Keratinocyte (primary cell): ENCODE measurements around the gene HYPK. TPM values are rescaled to one million over a fixed set of nuclear protein-coding genes. Genes with fewer than 3 reads are reported as not detected.

ENCODE experiments used
- DNase-seq: peaks from one replicate; pipeline ENCODE4 v3.0.0-alpha.2; 2011; ENCODE audit warnings: low read depth, missing footprints, low spot score
- FAIRE-seq: peaks from 2 replicates; lab custom pipeline; 2011; peaks lifted over from hg19 to GRCh38; lab: Jason Lieb, UNC
- H2AFZ ChIP-seq: 2 replicates; pipeline ENCODE4 v1.6.0; 2012; ENCODE audit warnings: low read length, control low read depth, inconsistent platforms; ENCODE audit not compliant: control insufficient read depth
- H3K27ac ChIP-seq: 2 replicates; pipeline ENCODE4 v1.5.1; 2011; ENCODE audit warnings: low read length; ENCODE audit not compliant: control insufficient read depth, insufficient read depth
- H3K27me3 ChIP-seq: 3 replicates; pipeline ENCODE4 v1.6.0; 2011; ENCODE audit warnings: low read length; ENCODE audit not compliant: control insufficient read depth, insufficient read depth; ENCODE audit errors: extremely low read depth
- H3K36me3 ChIP-seq, 2 experiments: 2 replicates in 1 of 2; 3 replicates in 1 of 2; pipeline ENCODE4 v1.5.1; 2011; ENCODE audit warnings: low read length in 2 of 2, mild to moderate bottlenecking in 1 of 2; ENCODE audit not compliant: control insufficient read depth in 2 of 2, insufficient read depth in 2 of 2; ENCODE audit errors: extremely low read depth in 1 of 2
- H3K4me1 ChIP-seq: 3 replicates; pipeline ENCODE4 v1.5.1; 2011; ENCODE audit warnings: low read length; ENCODE audit not compliant: control insufficient read depth, insufficient read depth; ENCODE audit errors: extremely low read depth
- H3K4me2 ChIP-seq: 3 replicates; pipeline ENCODE4 v1.6.0; 2011; ENCODE audit warnings: low read depth, low read length; ENCODE audit not compliant: control insufficient read depth, insufficient read depth; ENCODE audit errors: extremely low read depth
- H3K4me3 ChIP-seq, 3 experiments: fragments of 200-600 bp in 1 of 3; sonication (generic) in 1 of 3; 2 replicates in 2 of 3; 3 replicates in 1 of 3; pipeline ENCODE4 v1.5.1; 2011 to 2016; ENCODE audit warnings: low read length in 3 of 3, mild to moderate bottlenecking in 3 of 3, control low read depth in 2 of 3, inconsistent platforms in 1 of 3, low read depth in 1 of 3, mixed read lengths in 1 of 3, mixed run types in 1 of 3, moderate library complexity in 1 of 3; ENCODE audit not compliant: control insufficient read depth in 2 of 3, insufficient read depth in 2 of 3; ENCODE audit errors: extremely low read depth in 1 of 3
- H3K79me2 ChIP-seq: 2 replicates; pipeline ENCODE4 v1.6.0; 2012; ENCODE audit warnings: low read length; ENCODE audit not compliant: control insufficient read depth, insufficient read depth
- H3K9ac ChIP-seq: 3 replicates; pipeline ENCODE4 v1.6.0; 2011; ENCODE audit warnings: low read length; ENCODE audit not compliant: control insufficient read depth, insufficient read depth; ENCODE audit errors: extremely low read depth
- H3K9me1 ChIP-seq: 3 replicates; pipeline ENCODE4 v1.6.0; 2011; ENCODE audit warnings: low read length; ENCODE audit not compliant: control insufficient read depth, insufficient read depth; ENCODE audit errors: extremely low read depth
- H3K9me3 ChIP-seq: 2 replicates; pipeline ENCODE4 v1.5.1; 2012; ENCODE audit warnings: low read depth, low read length; ENCODE audit not compliant: control insufficient read depth
- H4K20me1 ChIP-seq: 3 replicates; pipeline ENCODE4 v1.6.0; 2011; ENCODE audit warnings: low read length; ENCODE audit not compliant: control insufficient read depth, insufficient read depth; ENCODE audit errors: extremely low read depth
- EZH2 ChIP-seq: IDR thresholded peaks from one replicate; pipeline ENCODE4 v1.6.1; 2012; ENCODE audit warnings: inconsistent platforms, mild to moderate bottlenecking, low read length, moderate library complexity
- dilution Hi-C: fragments of 300-500 bp; cut with MboI; formaldehyde crosslinking; loops from one replicate; pipeline ENCODE4 v1.7.0; 2020; ENCODE audit warnings: low sequenced_read_pairs; ENCODE audit not compliant: extremely low pct_ligation_motif_present
- polyA plus RNA-seq, 5 experiments: library from polyadenylated mRNA; depleted of rRNA in 3 of 5; stranded (reverse) in 3 of 5; stranded (forward) in 1 of 5; unstranded in 1 of 5; fragments of >200 nt; gene quantifications; 1 replicate in 1 of 5; 2 replicates in 3 of 5; 3 replicates in 1 of 5; pipeline versions ENCODE4 v1.2.1 to v1.2.3, GENCODE V29; 2011 to 2012; ENCODE audit warnings: missing spikeins in 2 of 5, low read depth in 1 of 5, low replicate concordance in 1 of 5
- TF ChIP-seq, protein P1 (sequence below), 3 experiments: IDR thresholded peaks in 1 of 3; conservative IDR thresholded peaks in 1 of 3; optimal IDR thresholded peaks in 1 of 3; 2 replicates in 2 of 3; 3 replicates in 1 of 3; pipeline versions ENCODE3 to v1.5.1; 2011; ENCODE audit warnings: low read length in 3 of 3, mild to moderate bottlenecking in 3 of 3, moderate library complexity in 2 of 3, control low read depth in 1 of 3, inconsistent platforms in 1 of 3; ENCODE audit not compliant: insufficient read depth in 2 of 3; ENCODE audit errors: extremely low read depth in 1 of 3

The HYPK gene
- polyA plus RNA-seq, 1 donor (not counting 4 experiments of a cell fraction or from before 2014, with no cell fraction given), result 27.5 TPM

DNA sequence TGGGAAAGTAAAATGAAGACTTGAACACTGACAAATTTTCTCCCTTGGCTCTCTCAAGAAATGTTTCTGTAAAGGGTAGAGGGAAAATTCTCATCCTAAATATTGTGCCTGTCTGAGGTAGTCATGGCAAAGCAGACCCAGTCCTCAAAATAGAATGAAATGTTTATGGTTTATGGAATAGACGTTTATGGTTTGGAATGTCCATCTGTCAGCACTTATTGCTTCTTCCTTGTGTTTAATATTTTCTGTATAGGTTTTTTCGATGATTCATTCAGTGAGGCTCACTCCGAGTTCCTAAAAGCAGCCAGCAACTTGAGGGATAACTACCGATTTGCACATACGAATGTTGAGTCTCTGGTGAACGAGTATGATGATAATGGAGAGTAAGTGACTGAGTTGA lies 37.6 kb upstream of the HYPK start:
- H3K4me1 ChIP-seq, result no peaks in the 10 kb centered on the region
- no peak overlapping the region for H3K4me2 ChIP-seq
- no peaks in the 10 kb centered on the region for H3K9me1 ChIP-seq
- H3K79me2 ChIP-seq, result peaks cover 7% of the 10 kb centered on the region
- no peak for DNase-seq
- H4K20me1 ChIP-seq, result no peaks in the 10 kb centered on the region
- FAIRE-seq, result no peak
- H3K27me3 ChIP-seq, result no peaks in the 10 kb centered on the region
- H3K9ac ChIP-seq, result no peak overlapping the region
- no peaks in the 10 kb centered on the region for H3K9me3 ChIP-seq
- no peak overlapping the region for H2AFZ ChIP-seq
- H3K36me3 ChIP-seq, result peaks cover 34% of the 10 kb centered on the region in 2 experiments
- dilution Hi-C loops, result no loop called here
- TF ChIP-seq EZH2, result no peak
- TF ChIP-seq, protein P1, sequence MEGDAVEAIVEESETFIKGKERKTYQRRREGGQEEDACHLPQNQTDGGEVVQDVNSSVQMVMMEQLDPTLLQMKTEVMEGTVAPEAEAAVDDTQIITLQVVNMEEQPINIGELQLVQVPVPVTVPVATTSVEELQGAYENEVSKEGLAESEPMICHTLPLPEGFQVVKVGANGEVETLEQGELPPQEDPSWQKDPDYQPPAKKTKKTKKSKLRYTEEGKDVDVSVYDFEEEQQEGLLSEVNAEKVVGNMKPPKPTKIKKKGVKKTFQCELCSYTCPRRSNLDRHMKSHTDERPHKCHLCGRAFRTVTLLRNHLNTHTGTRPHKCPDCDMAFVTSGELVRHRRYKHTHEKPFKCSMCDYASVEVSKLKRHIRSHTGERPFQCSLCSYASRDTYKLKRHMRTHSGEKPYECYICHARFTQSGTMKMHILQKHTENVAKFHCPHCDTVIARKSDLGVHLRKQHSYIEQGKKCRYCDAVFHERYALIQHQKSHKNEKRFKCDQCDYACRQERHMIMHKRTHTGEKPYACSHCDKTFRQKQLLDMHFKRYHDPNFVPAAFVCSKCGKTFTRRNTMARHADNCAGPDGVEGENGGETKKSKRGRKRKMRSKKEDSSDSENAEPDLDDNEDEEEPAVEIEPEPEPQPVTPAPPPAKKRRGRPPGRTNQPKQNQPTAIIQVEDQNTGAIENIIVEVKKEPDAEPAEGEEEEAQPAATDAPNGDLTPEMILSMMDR (optimal IDR thresholded peaks at IDR 0.05 in 1 of 3, IDR thresholded peaks at IDR 0.05 in 1 of 3, conservative IDR thresholded peaks at IDR 0.05 in 1 of 3; ENCODE audit: extremely low read depth in 1 of 3, insufficient read depth in 2 of 3, low read length in 3 of 3), result no peak
- no peak overlapping the region for H3K27ac ChIP-seq
- H3K4me3 ChIP-seq, result no peak overlapping the region

DNA sequence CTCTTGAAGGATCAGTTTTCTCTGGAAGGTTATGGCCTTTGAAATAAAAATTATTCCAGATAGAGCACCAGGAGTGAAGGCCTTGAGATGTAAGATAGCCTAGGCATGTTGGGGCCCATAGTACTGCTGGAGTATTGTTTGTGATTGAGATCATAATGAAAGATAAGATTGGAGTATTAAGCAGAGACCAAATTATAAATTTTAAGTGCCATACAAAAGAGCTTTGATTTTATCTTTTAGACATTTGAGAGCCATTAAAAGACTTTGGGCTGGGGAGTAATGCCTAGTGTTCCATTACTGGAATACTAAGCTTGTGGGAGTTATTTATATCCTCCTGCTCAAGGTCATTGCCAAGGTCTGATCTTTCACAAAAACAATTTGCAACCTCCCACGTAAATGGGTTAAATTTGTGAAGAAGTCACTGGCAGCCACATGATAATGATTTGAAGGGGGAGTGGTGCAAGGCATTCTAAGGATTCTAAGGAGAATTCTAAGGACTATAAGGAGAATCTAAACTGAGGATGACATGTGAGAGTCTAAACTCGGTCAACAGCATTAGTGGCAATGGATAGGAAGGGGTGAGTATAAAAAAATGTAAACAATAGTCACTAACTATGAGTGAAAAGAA lies 36.5 kb upstream of the HYPK start:
- TF ChIP-seq, protein P1 (optimal IDR thresholded peaks at IDR 0.05 in 1 of 3, IDR thresholded peaks at IDR 0.05 in 1 of 3, conservative IDR thresholded peaks at IDR 0.05 in 1 of 3; ENCODE audit: extremely low read depth in 1 of 3, insufficient read depth in 2 of 3, low read length in 3 of 3), result no peak
- TF ChIP-seq EZH2, result no peak
- H3K27me3 ChIP-seq, result no peaks in the 10 kb centered on the region
- no peak overlapping the region for H3K4me3 ChIP-seq
- no peaks in the 10 kb centered on the region for H4K20me1 ChIP-seq
- no peaks in the 10 kb centered on the region for H3K9me1 ChIP-seq
- no peaks in the 10 kb centered on the region for H3K9me3 ChIP-seq
- no peak overlapping the region for H3K27ac ChIP-seq
- DNase-seq, result no peak
- H2AFZ ChIP-seq, result no peak overlapping the region
- peaks cover 32 to 39% of the 10 kb centered on the region in 2 experiments for H3K36me3 ChIP-seq
- no peak overlapping the region for H3K9ac ChIP-seq
- H3K4me2 ChIP-seq, result no peak overlapping the region
- dilution Hi-C loops, result no loop called here
- H3K4me1 ChIP-seq, result no peaks in the 10 kb centered on the region
- H3K79me2 ChIP-seq, result no peaks in the 10 kb centered on the region
- FAIRE-seq, result no peak
